Tibial nerve (tissue), 4 donors: Measurements from ENCODE around the gene TFEB. TPM values are rescaled to one million over a fixed set of nuclear protein-coding genes. Genes with fewer than 3 reads are reported as not detected.

Experiments used
- DNase-seq, 2 donors: peaks; one replicate each; pipeline ENCODE4 v3.0.0-alpha.2; 2019; ENCODE audit warnings: low spot score in 2 of 2
- H3K27ac ChIP-seq, 4 donors: fragments of 200-600 bp; sonication (generic) in 3 of 4; one replicate each; pipeline ENCODE4 v1.5.1; 2017 to 2019; ENCODE audit warnings: mild to moderate bottlenecking in 1 of 4
- H3K27me3 ChIP-seq, 2 donors: fragments of 200-600 bp; sonication (generic) in 1 of 2; one replicate each; pipeline versions ENCODE4 v1.5.1 to v1.6.0; 2017 to 2019
- H3K36me3 ChIP-seq, 3 donors: fragments of 200-600 bp; sonication (generic); one replicate each; pipeline ENCODE4 v1.5.1; 2018 to 2019
- H3K4me1 ChIP-seq, 4 donors: fragments of 200-600 bp; sonication (generic) in 3 of 4; one replicate each; pipeline ENCODE4 v1.5.1; 2017 to 2019
- H3K4me3 ChIP-seq, 4 donors: fragments of 200-600 bp; sonication (generic) in 3 of 4; one replicate each; pipeline ENCODE4 v1.5.1; 2017 to 2019; ENCODE audit warnings: mild to moderate bottlenecking in 1 of 4, moderate library complexity in 1 of 4
- H3K9me3 ChIP-seq, 4 donors: fragments of 200-600 bp; sonication (generic) in 3 of 4; one replicate each; pipeline ENCODE4 v1.5.1; 2017 to 2019
- CTCF ChIP-seq, 5 experiments: fragments of 200-600 bp in 3 of 5; fragments of 450-650 bp in 2 of 5; sonication (generic) in 3 of 5; IDR thresholded peaks; one replicate each; pipeline ENCODE4 v1.5.1; 2016 to 2019; ENCODE audit warnings: antibody characterized with exemption in 5 of 5, mild to moderate bottlenecking in 3 of 5, moderate library complexity in 2 of 5
- EP300 ChIP-seq, 2 donors: sonication (generic); formaldehyde crosslinking; IDR thresholded peaks; one replicate each; pipeline ENCODE4 v1.6.1; 2017; ENCODE audit warnings: antibody characterized with exemption in 2 of 2, mild to moderate bottlenecking in 1 of 2
- POLR2A ChIP-seq, 2 donors: fragments of 450-650 bp; IDR thresholded peaks; one replicate each; pipeline ENCODE4 v1.6.1; 2017; ENCODE audit warnings: antibody characterized with exemption in 2 of 2, mild to moderate bottlenecking in 2 of 2, moderate library complexity in 2 of 2
- WGBS, 2 donors: methylation state at CpG; one replicate each; pipeline ENCODE4 v1.1.5; 2018; 5-methylcytosine and 5-hydroxymethylcytosine counted together
- total RNA-seq, 4 donors: library from RNA; depleted of rRNA; stranded (reverse); fragments of >200 nt; gene quantifications; one replicate each; pipeline ENCODE4 v1.1.0, GENCODE V29; 2016

The TFEB gene
- total RNA-seq, 4 donors from 2014 or later: 19.2 to 28.8 (median 20.6) TPM

GRCh38 chr6:41677124-41677921 lies 58.1 kb downstream of the TFEB start:
- peaks cover 0 to 5% (median 3%) of the 10 kb centered on the region in 4 donors for H3K4me1 ChIP-seq
- 65 to 68% methylated on average over 25 of the region's 25 CpGs for WGBS, 2 donors
- H3K4me3 ChIP-seq: no peak overlapping the region
- no peak for DNase-seq
- no peak for TF ChIP-seq EP300 (IDR thresholded peaks at IDR 0.05)
- no peak for TF ChIP-seq CTCF (IDR thresholded peaks at IDR 0.05)
- TF ChIP-seq POLR2A (IDR thresholded peaks at IDR 0.05): no peak
- H3K27ac ChIP-seq: no peak overlapping the region
- no peaks in the 10 kb centered on the region for H3K9me3 ChIP-seq
- peaks cover 0 to 18% of the 10 kb centered on the region in 2 donors for H3K27me3 ChIP-seq
- H3K36me3 ChIP-seq: no peaks in the 10 kb centered on the region

- no peak overlapping the region for H3K4me3 ChIP-seq
- H3K27me3 ChIP-seq: peaks cover 0 to 18% of the 10 kb centered on the region in 2 donors
- no peak overlapping the region for H3K27ac ChIP-seq
- no peaks in the 10 kb centered on the region for H3K4me1 ChIP-seq
- DNase-seq: no peak
- no peaks in the 10 kb centered on the region for H3K9me3 ChIP-seq
- H3K36me3 ChIP-seq: no peaks in the 10 kb centered on the region
- no peak for TF ChIP-seq CTCF (IDR thresholded peaks at IDR 0.05)
- no peak for TF ChIP-seq EP300 (IDR thresholded peaks at IDR 0.05)
- no peak for TF ChIP-seq POLR2A (IDR thresholded peaks at IDR 0.05)
- 76 to 80% methylated on average over 5 of the region's 5 CpGs for WGBS, 2 donors
Observed at GRCh38 chr6:41676431-41676830, 59.0 kb downstream of the TFEB start.

- H3K27me3 ChIP-seq: peaks cover 0 to 18% of the 10 kb centered on the region in 2 donors
- no peak for DNase-seq
- H3K36me3 ChIP-seq: no peaks in the 10 kb centered on the region
- H3K9me3 ChIP-seq: no peaks in the 10 kb centered on the region
- no peak overlapping the region for H3K4me3 ChIP-seq
- TF ChIP-seq POLR2A (IDR thresholded peaks at IDR 0.05) (no peak), EP300 (IDR thresholded peaks at IDR 0.05) (no peak), CTCF (IDR thresholded peaks at IDR 0.05) (no peak)
- no peak overlapping the region for H3K27ac ChIP-seq
- no peaks in the 10 kb centered on the region for H3K4me1 ChIP-seq
- 88 to 90% methylated on average over 6 of the region's 6 CpGs for WGBS, 2 donors
Observed at GRCh38 chr6:41675992-41676391, 59.4 kb downstream of the TFEB start.

- no peaks in the 10 kb centered on the region for H3K36me3 ChIP-seq
- no peak for DNase-seq
- 80 to 81% methylated on average over 4 to 6 of the region's 6 CpGs for WGBS, 2 donors
- peaks cover 0 to 18% of the 10 kb centered on the region in 2 donors for H3K27me3 ChIP-seq
- no peak overlapping the region for H3K27ac ChIP-seq
- TF ChIP-seq POLR2A (IDR thresholded peaks at IDR 0.05) (no peak), EP300 (IDR thresholded peaks at IDR 0.05) (no peak), CTCF (IDR thresholded peaks at IDR 0.05) (no peak)
- no peak overlapping the region for H3K4me3 ChIP-seq
- H3K4me1 ChIP-seq: no peaks in the 10 kb centered on the region
- H3K9me3 ChIP-seq: peaks cover 0 to 4% (median 0%) of the 10 kb centered on the region in 4 donors
Observed at GRCh38 chr6:41675176-41675775, 60.1 kb downstream of the TFEB start.
